HL-60 (cell line): ENCODE measurements around the gene SCNN1G.

ENCODE experiments used
- DNase-seq, 2 experiments: peaks; one replicate each; pipeline ENCODE4 v3.0.0-alpha.2; 2010 to 2020; ENCODE audit warnings: low read depth in 1 of 2, low spot score in 1 of 2
- H3K27ac ChIP-seq: fragments of 250-450 bp; sonication (Bioruptor Pico); replicated peaks from 2 replicates; pipeline ENCODE4 v1.5.1; 2020; ENCODE audit warnings: mild to moderate bottlenecking, moderate library complexity
- H3K27me3 ChIP-seq: fragments of 250-450 bp; sonication (Bioruptor Pico); 2 replicates; pipeline ENCODE4 v1.5.1; 2021; ENCODE audit warnings: mild to moderate bottlenecking, moderate library complexity; ENCODE audit not compliant: insufficient read depth, poor library complexity, severe bottlenecking
- H3K4me3 ChIP-seq: replicated peaks from 2 replicates; pipeline ENCODE4 v1.5.1; 2011; ENCODE audit warnings: mild to moderate bottlenecking, control low read depth, low read length; ENCODE audit not compliant: insufficient read depth
- GABPA ChIP-seq: IDR thresholded peaks from 2 replicates; pipeline ENCODE4 v1.6.1; 2012; ENCODE audit warnings: low read depth
- POLR2AphosphoS5 ChIP-seq: IDR thresholded peaks from 2 replicates; pipeline ENCODE4 v1.6.1; 2012; ENCODE audit warnings: low read depth
- SPI1 ChIP-seq: IDR thresholded peaks from 2 replicates; pipeline ENCODE4 v1.6.1; 2012; ENCODE audit warnings: low read depth, mild to moderate bottlenecking, borderline replicate concordance
- TF ChIP-seq, protein P1 (sequence below): IDR thresholded peaks from one replicate; pipeline ENCODE4 v1.5.1; 2011; ENCODE audit warnings: low read length, control low read depth, inconsistent platforms; ENCODE audit not compliant: insufficient read depth
- TF ChIP-seq, protein P2 (sequence below): IDR thresholded peaks from 2 replicates; pipeline ENCODE4 v1.6.1; 2012; ENCODE audit warnings: low read depth; ENCODE audit not compliant: insufficient replicate concordance

Gene SCNN1G

DNA sequence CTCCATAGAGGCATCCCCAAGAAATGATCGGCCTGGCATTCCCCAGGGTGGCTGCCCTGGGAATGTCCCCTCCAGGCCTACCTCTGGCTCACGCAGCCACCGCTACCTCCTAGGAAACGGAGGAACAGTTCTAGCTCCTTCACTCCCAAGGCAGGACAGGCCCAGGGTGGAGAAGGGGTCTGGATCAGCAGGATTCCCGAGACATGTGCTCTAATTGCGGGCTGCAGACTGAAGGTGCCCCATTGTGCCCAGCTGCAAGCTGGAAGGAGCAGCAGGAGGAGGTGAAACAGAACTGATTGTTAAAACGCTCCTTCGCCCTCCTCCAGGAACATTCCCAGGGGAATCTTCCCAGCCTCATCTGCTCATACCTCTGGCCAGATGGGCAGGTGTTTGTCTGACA lies 40.8 kb downstream of the SCNN1G start:
- H3K27ac ChIP-seq = no peak overlapping the region
- H3K27me3 ChIP-seq = peaks cover 2% of the 10 kb centered on the region
- DNase-seq = no peak
- no peak overlapping the region for H3K4me3 ChIP-seq
- TF ChIP-seq SPI1 = no peak
- no peak for TF ChIP-seq GABPA
- TF ChIP-seq, protein P1, sequence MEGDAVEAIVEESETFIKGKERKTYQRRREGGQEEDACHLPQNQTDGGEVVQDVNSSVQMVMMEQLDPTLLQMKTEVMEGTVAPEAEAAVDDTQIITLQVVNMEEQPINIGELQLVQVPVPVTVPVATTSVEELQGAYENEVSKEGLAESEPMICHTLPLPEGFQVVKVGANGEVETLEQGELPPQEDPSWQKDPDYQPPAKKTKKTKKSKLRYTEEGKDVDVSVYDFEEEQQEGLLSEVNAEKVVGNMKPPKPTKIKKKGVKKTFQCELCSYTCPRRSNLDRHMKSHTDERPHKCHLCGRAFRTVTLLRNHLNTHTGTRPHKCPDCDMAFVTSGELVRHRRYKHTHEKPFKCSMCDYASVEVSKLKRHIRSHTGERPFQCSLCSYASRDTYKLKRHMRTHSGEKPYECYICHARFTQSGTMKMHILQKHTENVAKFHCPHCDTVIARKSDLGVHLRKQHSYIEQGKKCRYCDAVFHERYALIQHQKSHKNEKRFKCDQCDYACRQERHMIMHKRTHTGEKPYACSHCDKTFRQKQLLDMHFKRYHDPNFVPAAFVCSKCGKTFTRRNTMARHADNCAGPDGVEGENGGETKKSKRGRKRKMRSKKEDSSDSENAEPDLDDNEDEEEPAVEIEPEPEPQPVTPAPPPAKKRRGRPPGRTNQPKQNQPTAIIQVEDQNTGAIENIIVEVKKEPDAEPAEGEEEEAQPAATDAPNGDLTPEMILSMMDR = no peak
- TF ChIP-seq, protein P2, sequence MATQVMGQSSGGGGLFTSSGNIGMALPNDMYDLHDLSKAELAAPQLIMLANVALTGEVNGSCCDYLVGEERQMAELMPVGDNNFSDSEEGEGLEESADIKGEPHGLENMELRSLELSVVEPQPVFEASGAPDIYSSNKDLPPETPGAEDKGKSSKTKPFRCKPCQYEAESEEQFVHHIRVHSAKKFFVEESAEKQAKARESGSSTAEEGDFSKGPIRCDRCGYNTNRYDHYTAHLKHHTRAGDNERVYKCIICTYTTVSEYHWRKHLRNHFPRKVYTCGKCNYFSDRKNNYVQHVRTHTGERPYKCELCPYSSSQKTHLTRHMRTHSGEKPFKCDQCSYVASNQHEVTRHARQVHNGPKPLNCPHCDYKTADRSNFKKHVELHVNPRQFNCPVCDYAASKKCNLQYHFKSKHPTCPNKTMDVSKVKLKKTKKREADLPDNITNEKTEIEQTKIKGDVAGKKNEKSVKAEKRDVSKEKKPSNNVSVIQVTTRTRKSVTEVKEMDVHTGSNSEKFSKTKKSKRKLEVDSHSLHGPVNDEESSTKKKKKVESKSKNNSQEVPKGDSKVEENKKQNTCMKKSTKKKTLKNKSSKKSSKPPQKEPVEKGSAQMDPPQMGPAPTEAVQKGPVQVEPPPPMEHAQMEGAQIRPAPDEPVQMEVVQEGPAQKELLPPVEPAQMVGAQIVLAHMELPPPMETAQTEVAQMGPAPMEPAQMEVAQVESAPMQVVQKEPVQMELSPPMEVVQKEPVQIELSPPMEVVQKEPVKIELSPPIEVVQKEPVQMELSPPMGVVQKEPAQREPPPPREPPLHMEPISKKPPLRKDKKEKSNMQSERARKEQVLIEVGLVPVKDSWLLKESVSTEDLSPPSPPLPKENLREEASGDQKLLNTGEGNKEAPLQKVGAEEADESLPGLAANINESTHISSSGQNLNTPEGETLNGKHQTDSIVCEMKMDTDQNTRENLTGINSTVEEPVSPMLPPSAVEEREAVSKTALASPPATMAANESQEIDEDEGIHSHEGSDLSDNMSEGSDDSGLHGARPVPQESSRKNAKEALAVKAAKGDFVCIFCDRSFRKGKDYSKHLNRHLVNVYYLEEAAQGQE = no peak
- TF ChIP-seq POLR2AphosphoS5 = no peak

DNA sequence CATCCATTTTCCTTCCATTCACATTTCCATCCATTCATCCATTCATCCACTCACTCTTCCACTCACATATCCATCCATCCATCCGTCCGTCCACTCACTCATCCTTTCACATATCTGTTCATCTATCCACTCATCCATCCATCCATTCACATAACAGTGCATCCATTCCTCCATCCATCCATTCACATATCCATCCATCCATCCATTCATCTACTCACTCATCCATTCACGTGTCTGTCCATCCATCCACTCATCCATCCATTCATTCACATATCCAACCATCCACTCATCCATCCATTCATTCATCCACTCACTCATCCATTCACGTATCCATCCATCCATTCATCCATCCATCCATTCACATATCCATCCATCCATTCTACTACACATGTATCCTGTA lies 42.6 kb downstream of the SCNN1G start:
- H3K4me3 ChIP-seq = no peak overlapping the region
- H3K27me3 ChIP-seq = peaks cover 2% of the 10 kb centered on the region
- H3K27ac ChIP-seq = no peak overlapping the region
- no peak for DNase-seq
- TF ChIP-seq, protein P2 = no peak
- TF ChIP-seq POLR2AphosphoS5 (no peak), GABPA (no peak), SPI1 (no peak)
- TF ChIP-seq, protein P1 = no peak

DNA sequence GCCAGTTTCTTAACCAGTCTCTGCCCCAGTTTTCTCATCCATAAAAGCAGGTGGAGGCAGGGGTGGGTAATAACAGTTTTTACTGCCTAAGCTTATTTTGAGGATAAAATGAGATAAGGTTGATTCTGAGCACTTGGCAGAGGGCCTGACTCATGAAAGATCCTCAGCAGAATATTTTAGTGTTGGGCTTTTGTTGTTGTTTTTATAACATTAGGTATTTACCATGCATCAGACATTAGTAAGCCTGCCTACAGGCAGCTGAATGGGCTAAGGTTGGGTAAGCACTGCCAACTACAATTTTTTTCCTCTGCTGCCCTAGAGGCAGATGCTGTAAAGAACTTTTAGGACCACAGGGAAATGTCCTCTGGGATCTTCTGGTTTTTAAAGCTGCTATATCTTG lies 43.1 kb downstream of the SCNN1G start:
- peaks cover 2% of the 10 kb centered on the region for H3K27me3 ChIP-seq
- H3K4me3 ChIP-seq = no peak overlapping the region
- no peak overlapping the region for H3K27ac ChIP-seq
- no peak for DNase-seq
- TF ChIP-seq POLR2AphosphoS5 (no peak), GABPA (no peak), SPI1 (no peak)
- TF ChIP-seq, protein P1 = no peak
- TF ChIP-seq, protein P2 = no peak
